CD1c-positive myeloid dendritic cell (primary cell): Measurements from ENCODE around the gene VEGFD.
"Not testable (repeated sequence)": the region's sequence is repeated elsewhere in the genome, so short reads cannot be mapped to it uniquely, and the experiment has no call there.

ENCODE experiments used
- DNase-seq: peaks from one replicate; pipeline ENCODE4 v3.0.0-alpha.2; 2016; ENCODE audit errors: extremely low spot score

VEGFD gene

GRCh38 chrX:15305899-15306298, 78.3 kb downstream of the VEGFD start:
- DNase-seq, result not testable (repeated sequence)

GRCh38 chrX:15301924-15302323, 82.3 kb downstream of the VEGFD start:
- DNase-seq, result peak; percentile 72

GRCh38 chrX:15299941-15300851, 84.0 kb downstream of the VEGFD start:
- peak; percentile 27 for DNase-seq

GRCh38 chrX:15298780-15299179, 85.4 kb downstream of the VEGFD start:
- no peak for DNase-seq

- DNase-seq, result no peak
Measured at GRCh38 chrX:15298201-15298600, 86.0 kb downstream of the VEGFD start.
